GM10248 (cell line): ENCODE data around the gene ADCK1.

ENCODE experiments used
- CTCF ChIA-PET: fragments of 300-600 bp; sonication (Branson Sonifier 250); formaldehyde crosslinking; extraction: SDS; loops from one replicate; lab custom pipeline; 2021; ENCODE audit warnings: antibody characterized with exemption; lab: Yijun Ruan, JAX
- POLR2A ChIA-PET: fragments of 350-650 bp; sonication (Branson Sonifier 250); formaldehyde crosslinking; extraction: SDS; loops from one replicate; lab custom pipeline; 2020; ENCODE audit warnings: antibody characterized with exemption; lab: Yijun Ruan, JAX
- DNase-seq: peaks from one replicate; pipeline ENCODE4 v3.0.0; 2012; ENCODE audit errors: extremely low spot score
- CTCF ChIP-seq: IDR thresholded peaks from 2 replicates; pipeline ENCODE4 v1.5.1; 2012; ENCODE audit warnings: mild to moderate bottlenecking, low read depth; ENCODE audit errors: extremely low read depth, missing control alignments, control extremely low read depth

ADCK1 gene

GRCh38 chr14:77878783-77879182 lies 78.9 kb downstream of the ADCK1 start:
- no peak for TF ChIP-seq CTCF
- POLR2A ChIA-PET, result no interaction called here
- no peak for DNase-seq
- CTCF ChIA-PET, result interaction anchor here (1.1 to 3.3 kb wide), 3 partner anchors 16 to 31 kb away, joined by 3 to 14 read pairs (median 4); no protein-coding TSS in a partner anchor

GRCh38 chr14:77880056-77880455 lies 80.1 kb downstream of the ADCK1 start:
- DNase-seq, result no peak
- POLR2A ChIA-PET, result no interaction called here
- TF ChIP-seq CTCF, result no peak
- CTCF ChIA-PET, result interaction anchor here (1.2 to 3.3 kb wide), 5 partner anchors 8 to 29 kb away, joined by 3 to 14 read pairs (median 3); no protein-coding TSS in a partner anchor

- no peak for TF ChIP-seq CTCF
- ChIA-PET POLR2A (no interaction called here), CTCF (interaction anchor here (3.3 kb wide), 1 partner anchor 20 kb away, joined by 14 read pairs; no protein-coding TSS in a partner anchor)
- no peak for DNase-seq
Measured at GRCh38 chr14:77882098-77882497, 82.2 kb downstream of the ADCK1 start.

GRCh38 chr14:77882636-77883035 lies 82.7 kb downstream of the ADCK1 start:
- CTCF ChIA-PET, result no interaction called here
- POLR2A ChIA-PET, result no interaction called here
- no peak for DNase-seq

GRCh38 chr14:77883131-77883846 lies 83.4 kb downstream of the ADCK1 start:
- CTCF ChIA-PET, result no interaction called here
- POLR2A ChIA-PET, result no interaction called here
- TF ChIP-seq CTCF, result no peak
- DNase-seq, result no peak

More at GRCh38 chr14:77882636-77883035, 82.7 kb downstream of the ADCK1 start:
- TF ChIP-seq CTCF, result no peak

- ChIA-PET POLR2A (no interaction called here), CTCF (no interaction called here)
- TF ChIP-seq CTCF, result no peak
- DNase-seq, result no peak
Measured at GRCh38 chr14:77883847-77884238, 83.9 kb downstream of the ADCK1 start.

- no peak for TF ChIP-seq CTCF
- ChIA-PET CTCF (no interaction called here), POLR2A (no interaction called here)
- DNase-seq, result no peak
Measured at GRCh38 chr14:77885367-77885766, 85.5 kb downstream of the ADCK1 start.
